ENCODE data around the gene RNF144A. TPM values are rescaled to one million over a fixed set of nuclear protein-coding genes. Genes with fewer than 3 reads are reported as not detected.

RNF144A gene
- total and polyA plus RNA-seq, 10 donors, result 3.8 to 86.6 (median 50.9) TPM

DNA sequence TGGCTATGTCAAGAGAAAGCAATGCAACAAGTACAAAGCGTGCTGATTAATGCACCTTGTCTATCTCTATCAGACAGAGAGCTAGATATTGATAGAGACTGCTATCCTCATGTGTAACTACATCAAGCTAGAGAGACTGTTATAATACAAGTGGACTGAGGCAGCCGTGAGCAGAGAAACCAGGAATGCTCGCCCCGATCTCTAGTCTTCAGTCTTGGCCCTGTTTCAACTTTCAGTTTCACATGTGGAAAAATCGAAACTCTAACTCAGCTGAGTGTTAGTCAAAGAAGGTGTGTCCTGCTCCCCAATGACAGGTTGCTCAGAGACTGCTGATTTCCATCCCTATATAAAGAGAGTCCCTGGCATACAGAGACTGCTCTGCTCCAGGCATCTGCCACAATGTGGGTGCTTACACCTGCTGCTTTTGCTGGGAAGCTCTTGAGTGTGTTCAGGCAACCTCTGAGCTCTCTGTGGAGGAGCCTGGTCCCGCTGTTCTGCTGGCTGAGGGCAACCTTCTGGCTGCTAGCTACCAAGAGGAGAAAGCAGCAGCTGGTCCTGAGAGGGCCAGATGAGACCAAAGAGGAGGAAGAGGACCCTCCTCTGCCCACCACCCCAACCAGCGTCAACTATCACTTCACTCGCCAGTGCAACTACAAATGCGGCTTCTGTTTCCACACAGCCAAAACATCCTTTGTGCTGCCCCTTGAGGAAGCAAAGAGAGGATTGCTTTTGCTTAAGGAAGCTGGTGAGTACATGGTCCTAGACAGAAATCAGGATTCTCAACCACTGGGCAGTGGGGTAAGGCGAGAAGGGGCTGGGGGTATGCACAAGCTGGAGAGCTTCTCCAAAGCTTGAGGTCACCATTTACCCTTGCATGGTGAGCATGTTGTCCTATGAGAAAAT lies 39.6 kb upstream of the RNF144A start, which contains the start of gene RSAD2:
Gene RSAD2, plus strand, starts transcription at position 376 of the 903 bp plus-strand sequence. Its CDS starts 24 bp downstream, at position 400.
- intact Hi-C loops (cut with DNase I; ENCODE audit: low total_unique reads), result no loop called here
- TF ChIP-seq POLR2AphosphoS5 (IDR thresholded peaks at IDR 0.05), result peak in 2 of 3 donors; percentile 40
- TF ChIP-seq, protein P1, sequence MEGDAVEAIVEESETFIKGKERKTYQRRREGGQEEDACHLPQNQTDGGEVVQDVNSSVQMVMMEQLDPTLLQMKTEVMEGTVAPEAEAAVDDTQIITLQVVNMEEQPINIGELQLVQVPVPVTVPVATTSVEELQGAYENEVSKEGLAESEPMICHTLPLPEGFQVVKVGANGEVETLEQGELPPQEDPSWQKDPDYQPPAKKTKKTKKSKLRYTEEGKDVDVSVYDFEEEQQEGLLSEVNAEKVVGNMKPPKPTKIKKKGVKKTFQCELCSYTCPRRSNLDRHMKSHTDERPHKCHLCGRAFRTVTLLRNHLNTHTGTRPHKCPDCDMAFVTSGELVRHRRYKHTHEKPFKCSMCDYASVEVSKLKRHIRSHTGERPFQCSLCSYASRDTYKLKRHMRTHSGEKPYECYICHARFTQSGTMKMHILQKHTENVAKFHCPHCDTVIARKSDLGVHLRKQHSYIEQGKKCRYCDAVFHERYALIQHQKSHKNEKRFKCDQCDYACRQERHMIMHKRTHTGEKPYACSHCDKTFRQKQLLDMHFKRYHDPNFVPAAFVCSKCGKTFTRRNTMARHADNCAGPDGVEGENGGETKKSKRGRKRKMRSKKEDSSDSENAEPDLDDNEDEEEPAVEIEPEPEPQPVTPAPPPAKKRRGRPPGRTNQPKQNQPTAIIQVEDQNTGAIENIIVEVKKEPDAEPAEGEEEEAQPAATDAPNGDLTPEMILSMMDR (IDR thresholded peaks at IDR 0.05 in 8 of 11, conservative IDR thresholded peaks at IDR 0.05 in 3 of 11), result no peak
- Histone ChIP-seq H3K27ac (peak within 1 kb of the TSS; percentile 26 to 81 (median 68)), H3K27me3 (replicated peaks in 1 of 7) (no peaks in the 10 kb centered on the region), H3K9me3 (peaks cover 0 to 8% (median 0%) of the 10 kb centered on the region in 8 donors), H3K36me3 (no peaks in the 10 kb centered on the region), H3K4me1 (peaks cover 17 to 74% (median 44%) of the 10 kb centered on the region in 6 donors), H3K4me3 (peak within 1 kb of the TSS; percentile 26 to 69 (median 50))
- peak; percentile 76 for DNase-seq
- 13 to 21% (median 15%) methylated on average over 9 to 10 of the region's 10 CpGs for WGBS, 5 donors

DNA sequence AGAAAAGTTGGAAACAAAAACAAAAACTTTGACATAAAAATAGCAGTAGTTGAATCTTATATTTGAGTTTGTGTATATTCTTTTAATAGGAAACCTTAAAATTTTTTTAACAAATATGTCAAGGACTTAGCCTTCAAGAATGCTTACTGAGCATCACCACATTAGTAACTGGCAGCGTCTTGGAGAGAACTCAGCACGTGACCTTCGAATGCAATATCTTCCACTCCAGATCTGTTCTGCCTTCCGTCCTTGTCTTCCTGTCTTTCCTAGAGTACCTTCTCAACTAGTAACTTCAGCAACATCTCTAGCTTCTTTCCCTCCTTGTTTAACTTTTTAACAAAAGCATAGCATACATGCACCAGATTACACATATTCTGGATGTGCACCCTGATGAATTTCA lies 38.7 kb upstream of the RNF144A start:
- Histone ChIP-seq H3K27ac (peak overlapping the region in 1 of 8 donors; percentile 77), H3K4me1 (peaks cover 17 to 76% (median 41%) of the 10 kb centered on the region in 6 donors), H3K9me3 (peaks cover 0 to 8% (median 0%) of the 10 kb centered on the region in 8 donors), H3K36me3 (no peaks in the 10 kb centered on the region), H3K27me3 (replicated peaks in 1 of 7) (no peaks in the 10 kb centered on the region), H3K4me3 (peak overlapping the region in 3 of 8 donors; percentile 52 to 69 (median 52))
- intact Hi-C loops (cut with DNase I; ENCODE audit: low total_unique reads), result no loop called here
- TF ChIP-seq POLR2A (IDR thresholded peaks at IDR 0.05), result no peak
- TF ChIP-seq POLR2AphosphoS5 (IDR thresholded peaks at IDR 0.05), result no peak
- TF ChIP-seq, protein P1 (IDR thresholded peaks at IDR 0.05 in 8 of 11, conservative IDR thresholded peaks at IDR 0.05 in 3 of 11), result no peak
- DNase-seq, result no peak
- 24 to 32% (median 28%) methylated on average over 4 of the region's 4 CpGs for WGBS, 5 donors

DNA sequence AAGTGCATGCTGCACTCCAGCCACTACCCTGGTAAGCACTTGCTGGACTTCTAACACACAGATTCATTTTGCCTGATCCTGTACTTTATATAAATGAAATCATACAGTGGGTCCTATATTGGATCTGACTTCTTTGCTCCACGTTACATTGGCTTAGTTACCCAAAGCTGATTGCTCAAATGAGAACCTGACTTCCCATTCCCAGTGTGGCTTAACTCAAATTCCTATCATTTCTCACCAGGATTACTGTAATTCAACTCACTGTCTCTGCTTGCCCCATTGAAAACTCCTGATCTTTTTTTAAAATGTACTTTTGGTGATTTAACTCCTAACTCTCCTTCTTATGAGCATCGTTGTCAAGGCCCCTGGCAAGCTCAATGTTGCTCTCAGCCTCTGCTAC lies 38.2 kb upstream of the RNF144A start:
- TF ChIP-seq POLR2A (IDR thresholded peaks at IDR 0.05), result no peak
- TF ChIP-seq, protein P1 (IDR thresholded peaks at IDR 0.05 in 8 of 11, conservative IDR thresholded peaks at IDR 0.05 in 3 of 11), result no peak
- no peak for TF ChIP-seq POLR2AphosphoS5 (IDR thresholded peaks at IDR 0.05)
- intact Hi-C loops (cut with DNase I; ENCODE audit: low total_unique reads), result no loop called here
- H3K4me3 ChIP-seq, result peak overlapping the region in 3 of 8 donors; percentile 52 to 69 (median 52)
- H3K9me3 ChIP-seq, result peaks cover 0 to 5% (median 0%) of the 10 kb centered on the region in 8 donors
- peaks cover 17 to 78% (median 41%) of the 10 kb centered on the region in 6 donors for H3K4me1 ChIP-seq
- WGBS, 5 donors, result 68 to 82% (median 75%) methylated on average over 2 of the region's 2 CpGs
- no peak overlapping the region for H3K27ac ChIP-seq
- H3K27me3 ChIP-seq (replicated peaks in 1 of 7), result no peaks in the 10 kb centered on the region
- H3K36me3 ChIP-seq, result no peaks in the 10 kb centered on the region
- DNase-seq, result no peak

DNA sequence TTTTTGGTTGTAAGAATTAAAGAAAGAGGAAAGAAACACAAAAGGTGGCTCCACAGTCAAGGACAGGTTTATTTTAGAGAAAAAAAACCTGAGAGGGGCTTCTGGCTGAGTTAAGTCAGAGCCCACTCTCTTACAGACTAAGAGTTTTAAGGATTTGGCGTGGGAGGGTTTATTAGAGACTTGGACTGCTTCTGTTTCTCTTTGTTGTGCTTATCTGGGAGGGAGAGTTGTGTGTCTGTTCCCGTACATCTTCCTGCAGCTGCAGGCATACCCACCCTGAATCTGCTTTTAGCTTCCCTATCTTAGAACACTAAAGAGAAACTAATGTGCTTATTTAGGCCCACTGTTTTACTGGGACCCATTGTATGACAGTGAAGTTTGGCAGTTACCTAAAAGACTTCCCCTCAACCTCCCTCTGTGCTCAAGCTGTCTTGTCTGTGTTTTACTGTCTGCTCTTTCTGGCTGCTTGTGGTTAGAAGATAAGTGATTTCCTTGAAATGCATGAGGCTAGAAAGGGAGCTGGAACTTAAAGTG lies 36.9 kb upstream of the RNF144A start:
- Histone ChIP-seq H3K27ac (peak overlapping the region in 6 of 8 donors; percentile 4 to 54 (median 36)), H3K4me3 (peak overlapping the region in 1 of 8 donors; percentile 5)
- WGBS, 5 donors, result 26 to 57% (median 42%) methylated on average over 2 of the region's 2 CpGs

More for the DNA sequence above, 36.9 kb upstream of the RNF144A start:
- peaks cover 17 to 78% (median 41%) of the 10 kb centered on the region in 6 donors for H3K4me1 ChIP-seq
- no peaks in the 10 kb centered on the region for H3K27me3 ChIP-seq (replicated peaks in 1 of 7)
- H3K9me3 ChIP-seq, result no peaks in the 10 kb centered on the region
- TF ChIP-seq, protein P1 (IDR thresholded peaks at IDR 0.05 in 8 of 11, conservative IDR thresholded peaks at IDR 0.05 in 3 of 11), result no peak
- TF ChIP-seq POLR2AphosphoS5 (IDR thresholded peaks at IDR 0.05), result no peak
- no peak for TF ChIP-seq POLR2A (IDR thresholded peaks at IDR 0.05)
- intact Hi-C loops (cut with DNase I; ENCODE audit: low total_unique reads), result no loop called here
- no peaks in the 10 kb centered on the region for H3K36me3 ChIP-seq
- DNase-seq, result no peak
